SU-DHL-6 (cell line): ENCODE measurements around the gene MBNL1.

Experiments used
- CTCF ChIP-seq: fragments of 200-600 bp; sonication (generic); IDR thresholded peaks from one replicate; pipeline ENCODE4 v1.5.1; 2017; ENCODE audit warnings: antibody characterized with exemption, mild to moderate bottlenecking, low read length, moderate library complexity; ENCODE audit not compliant: insufficient read depth, poor library complexity, severe bottlenecking
- EZH2phosphoT487 ChIP-seq: fragments of 200-600 bp; sonication (generic), shearing (Covaris generic); conservative IDR thresholded peaks from 2 replicates; pipeline ENCODE4 v1.6.1; 2018; ENCODE audit warnings: mild to moderate bottlenecking, antibody characterized with exemption, low read length, moderate library complexity, mixed read lengths

- no peak for TF ChIP-seq CTCF
- TF ChIP-seq EZH2phosphoT487 = no peak
Measured at GRCh38 chr3:152472672-152472954, 203.9 kb downstream of the MBNL1 start.
